ENCODE measurements around the gene WNT5B.

The WNT5B gene

DNA sequence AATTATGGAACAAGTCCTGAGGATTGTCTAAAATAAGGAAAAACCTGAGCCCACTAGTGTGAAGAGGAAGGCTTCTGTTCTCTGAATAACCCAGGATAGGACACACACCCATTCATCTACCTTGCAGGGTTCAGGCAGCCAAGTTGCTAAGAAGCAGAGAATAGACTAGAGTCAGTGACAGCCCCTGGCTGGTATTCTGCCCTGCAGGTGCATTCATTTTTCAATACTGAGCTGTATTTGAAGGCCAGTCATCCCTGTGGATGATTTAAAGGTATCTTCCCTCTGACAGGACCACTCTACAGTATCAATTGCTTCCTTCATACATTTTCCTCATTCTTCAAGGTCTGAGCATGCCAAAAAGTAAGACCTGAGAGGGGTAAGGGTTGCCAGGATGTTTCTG lies 22.9 kb downstream of the WNT5B start:
- no peak for DNase-seq (ENCODE audit: low spot score)

DNA sequence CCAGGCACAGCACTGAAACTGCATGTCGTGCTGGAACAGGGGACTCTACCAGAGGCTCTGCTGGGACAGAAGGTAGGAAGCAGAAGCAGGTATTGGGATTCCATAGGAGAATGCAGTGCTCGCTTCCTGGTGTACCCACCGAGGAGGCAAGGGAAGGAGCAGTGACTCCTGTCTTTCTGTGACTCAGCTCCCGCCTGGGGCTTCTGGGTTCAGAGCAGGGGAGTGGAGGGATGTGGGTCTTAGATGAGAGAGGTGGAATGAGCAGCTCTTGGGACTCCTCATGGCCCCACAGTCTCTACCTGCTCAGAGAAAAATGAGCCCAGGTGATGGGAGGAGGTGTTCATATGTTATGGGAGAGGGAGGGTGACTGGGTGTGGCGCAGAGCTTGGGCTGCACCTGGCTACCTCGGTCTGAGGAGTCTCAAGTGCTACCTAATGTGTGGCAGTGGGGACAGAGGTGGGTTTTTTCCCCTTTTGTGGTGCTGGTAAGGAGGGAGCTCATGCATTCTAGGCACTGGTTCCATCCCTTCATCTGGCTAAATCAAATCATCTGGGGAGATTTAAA lies 26.3 kb downstream of the WNT5B start:
- DNase-seq (ENCODE audit: low spot score): no peak

DNA sequence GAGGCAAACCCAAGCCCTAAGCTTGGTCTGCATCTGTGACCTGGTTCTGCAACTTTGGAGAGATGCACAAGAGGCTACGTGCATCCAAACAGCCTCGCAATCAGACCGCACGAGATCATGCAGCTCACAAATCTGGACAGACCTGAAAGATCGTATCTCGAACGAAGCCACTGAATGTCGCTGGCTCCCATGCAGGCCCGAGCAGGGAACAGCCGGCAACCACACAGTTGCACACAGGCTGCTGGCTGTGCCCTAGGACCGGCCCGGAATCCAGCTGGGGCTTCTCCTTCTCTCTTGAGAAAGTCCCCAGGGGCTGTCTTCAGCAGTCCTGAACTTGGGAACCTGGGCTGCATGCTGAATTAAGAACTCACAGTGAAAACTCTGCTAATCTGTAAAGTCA lies 27.9 kb downstream of the WNT5B start:
- DNase-seq (ENCODE audit: low spot score): no peak

DNA sequence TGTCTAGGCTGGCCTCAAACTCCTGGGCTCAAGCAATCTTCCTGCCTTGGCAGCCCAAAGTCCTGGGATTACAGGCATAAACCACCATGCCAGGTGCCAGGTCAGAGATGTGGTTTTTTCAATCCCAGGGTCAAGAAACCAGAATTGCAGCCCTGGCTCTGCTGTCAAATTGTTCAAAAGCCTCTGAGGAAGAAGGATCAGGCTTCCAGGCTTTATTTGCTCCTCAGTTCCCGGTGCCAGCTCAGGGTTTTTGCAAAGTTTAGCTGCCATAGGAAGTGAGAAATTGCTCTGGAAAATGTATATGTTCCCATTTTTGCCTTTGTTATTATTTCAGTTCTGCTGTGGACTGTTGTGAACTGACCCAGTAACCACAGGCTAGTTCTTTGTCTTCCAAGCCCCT lies 28.7 kb downstream of the WNT5B start:
- DNase-seq (ENCODE audit: low spot score): no peak

DNA sequence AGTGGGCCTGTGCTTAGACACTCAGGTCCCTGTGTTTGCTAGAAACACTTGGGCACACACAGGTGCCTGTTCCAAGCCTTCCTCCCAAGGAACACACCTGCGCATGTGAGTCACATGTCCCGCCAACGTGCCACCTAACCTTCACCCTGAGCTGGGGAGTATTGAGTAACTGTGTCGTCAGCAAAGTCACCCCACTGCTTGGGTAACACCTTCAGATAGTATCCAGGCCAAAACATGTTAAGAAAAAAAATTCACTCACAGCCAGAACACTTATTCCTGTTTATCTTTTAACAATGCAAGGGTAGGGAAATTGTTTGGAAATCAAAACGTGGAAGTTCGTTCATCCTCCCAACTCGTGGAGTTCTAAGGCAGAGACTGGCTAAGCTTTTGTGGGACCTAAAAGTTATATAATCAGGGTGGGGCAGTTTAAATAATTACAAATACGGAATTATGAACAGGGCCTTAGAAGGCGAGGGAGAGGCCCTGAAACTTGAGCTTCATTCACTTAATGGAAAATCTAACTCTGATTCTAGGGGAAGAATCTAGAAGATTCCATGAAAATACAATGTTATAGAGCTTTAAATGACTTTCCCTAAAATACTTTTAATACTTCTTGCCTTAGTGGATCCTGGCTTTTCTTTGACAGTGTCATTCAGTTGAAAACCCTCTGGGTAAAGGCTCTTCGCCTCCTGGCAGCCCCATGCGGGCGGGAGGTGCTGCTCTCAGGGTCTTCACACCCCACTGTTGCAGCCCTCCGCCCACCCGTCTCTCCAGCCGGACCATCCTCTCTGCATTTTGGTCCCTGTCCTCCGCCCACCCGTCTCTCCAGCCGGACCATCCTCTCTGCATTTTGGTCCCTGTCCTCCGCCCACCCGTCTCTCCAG lies 31.5 kb downstream of the WNT5B start:
- DNase-seq (ENCODE audit: low spot score): no peak

DNA sequence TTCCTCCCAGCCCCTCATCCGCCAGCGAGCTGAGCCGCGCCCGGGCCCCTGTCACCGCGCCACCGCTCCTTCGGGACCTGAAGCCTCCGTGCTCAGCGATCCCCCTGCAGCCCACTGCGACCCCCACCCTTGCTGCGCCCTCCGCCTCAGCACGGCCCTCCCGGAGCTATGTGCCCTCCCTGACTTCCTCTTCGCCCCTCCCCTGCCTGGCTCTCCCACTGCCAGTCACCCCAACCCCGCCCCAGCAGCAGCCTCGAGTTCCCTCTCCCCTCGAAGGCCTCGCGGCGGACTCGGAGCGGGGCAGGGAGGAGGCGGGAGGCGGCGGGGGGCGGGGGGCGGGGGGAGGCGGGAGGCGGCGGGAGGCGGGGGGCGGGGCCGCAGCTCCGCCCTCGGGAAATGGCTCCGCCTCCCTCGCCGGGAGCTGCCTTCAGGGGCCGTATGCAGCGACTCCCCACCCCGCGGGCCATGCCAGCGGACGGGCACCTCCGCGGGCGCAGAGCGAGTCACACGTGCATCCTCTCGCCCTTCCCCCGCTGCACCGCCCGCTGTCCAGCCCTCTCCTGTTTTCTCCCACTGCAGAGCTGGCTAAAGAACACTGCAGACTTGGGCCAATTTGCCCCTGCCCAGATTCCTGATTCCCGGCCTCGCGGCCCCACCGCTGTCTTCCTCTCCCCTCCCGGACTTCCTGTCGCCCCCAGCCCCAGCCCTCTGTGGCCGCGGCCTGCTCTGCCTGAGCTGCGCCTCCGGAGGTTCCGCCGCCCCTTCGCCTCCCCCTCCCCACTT lies 32.7 kb downstream of the WNT5B start:
- peak; percentile 93 for DNase-seq (ENCODE audit: low spot score)

DNA sequence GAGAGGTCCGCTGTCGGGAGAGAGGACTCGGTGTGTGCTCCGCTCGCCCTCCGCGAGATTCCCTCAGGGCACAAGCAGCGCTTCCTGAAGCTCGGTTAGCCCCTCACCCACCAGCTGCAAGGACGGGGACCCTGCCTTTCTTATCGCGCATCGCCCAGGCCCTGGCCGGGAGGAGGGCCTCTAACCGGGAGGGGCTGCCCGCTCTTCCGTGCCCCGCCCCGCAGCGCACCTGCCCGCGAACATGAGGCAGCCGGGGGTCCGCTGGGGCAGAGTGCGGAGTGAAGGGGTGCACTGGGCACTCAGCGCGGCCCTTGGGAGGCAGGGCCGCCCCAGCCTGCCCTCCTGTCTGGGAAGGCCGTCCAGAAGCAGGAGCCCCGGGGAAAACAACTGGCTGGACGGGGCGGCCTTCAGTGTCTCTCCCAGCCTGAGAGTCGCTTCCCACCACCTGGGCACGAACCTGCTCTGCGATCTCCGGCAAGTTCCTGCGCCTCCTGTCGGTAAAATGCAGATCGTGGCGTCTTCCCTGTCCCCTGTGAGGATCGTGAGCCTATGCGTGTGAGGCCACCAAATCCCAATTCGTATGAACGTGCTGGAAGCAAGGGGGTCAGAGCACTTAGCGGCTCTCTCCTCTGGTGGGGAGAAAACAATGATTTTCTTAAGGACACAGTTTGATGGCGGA lies 33.9 kb downstream of the WNT5B start:
- DNase-seq (ENCODE audit: low spot score): peak; percentile 70

DNA sequence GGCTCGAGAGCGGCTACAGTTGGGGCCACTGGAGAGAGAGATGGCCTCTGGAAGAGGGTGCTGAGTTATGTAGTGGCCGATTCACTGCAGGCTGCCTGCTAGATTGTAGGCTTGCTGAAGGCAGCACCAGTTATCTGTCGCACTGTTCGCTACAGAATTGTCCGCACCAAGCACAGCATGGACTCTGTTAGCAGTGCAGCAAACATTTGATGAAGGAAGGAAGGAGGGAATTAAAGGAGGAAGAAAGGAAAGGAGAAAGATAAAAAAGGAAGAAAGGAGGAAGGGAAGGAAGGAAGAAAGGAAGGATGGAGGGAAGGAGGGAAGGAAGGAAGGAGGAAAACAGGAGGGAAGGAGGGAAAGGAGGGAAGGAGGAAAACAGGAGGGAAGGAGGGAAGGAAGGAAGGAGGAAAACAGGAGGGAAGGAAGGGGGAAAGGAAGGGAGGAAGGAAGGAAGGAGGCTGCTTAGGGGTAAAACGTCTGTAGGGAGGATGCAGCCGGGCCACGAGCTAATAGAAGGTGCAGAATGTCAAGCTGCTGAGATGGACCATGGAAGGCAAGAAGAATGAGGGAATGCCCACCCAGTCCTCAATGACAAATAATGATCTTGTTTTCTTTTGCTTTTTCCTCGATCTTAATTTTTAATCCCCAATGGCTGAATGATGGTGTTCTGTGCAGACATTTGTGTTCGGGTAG lies 34.6 kb downstream of the WNT5B start:
- DNase-seq (ENCODE audit: low spot score): no peak

DNA sequence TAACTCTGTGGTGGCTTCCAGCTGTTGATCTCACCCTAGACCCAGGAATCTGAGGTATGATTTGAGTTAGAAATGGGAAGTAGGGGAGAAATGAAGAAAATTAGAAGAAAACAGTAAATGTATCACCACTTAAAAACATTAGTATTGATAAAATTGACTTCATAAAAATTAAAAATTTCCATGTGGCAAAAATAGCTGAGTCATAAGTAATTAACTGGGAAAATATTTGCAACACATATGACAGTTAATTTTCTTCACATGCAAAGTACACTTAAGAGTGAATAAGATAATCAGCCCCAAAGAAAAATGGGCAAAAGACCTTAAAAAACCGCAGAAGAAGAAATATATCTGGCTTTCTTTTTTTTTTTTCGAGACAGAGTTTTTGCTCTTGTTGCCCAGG lies 36.3 kb downstream of the WNT5B start:
- no peak for DNase-seq (ENCODE audit: low spot score)

DNA sequence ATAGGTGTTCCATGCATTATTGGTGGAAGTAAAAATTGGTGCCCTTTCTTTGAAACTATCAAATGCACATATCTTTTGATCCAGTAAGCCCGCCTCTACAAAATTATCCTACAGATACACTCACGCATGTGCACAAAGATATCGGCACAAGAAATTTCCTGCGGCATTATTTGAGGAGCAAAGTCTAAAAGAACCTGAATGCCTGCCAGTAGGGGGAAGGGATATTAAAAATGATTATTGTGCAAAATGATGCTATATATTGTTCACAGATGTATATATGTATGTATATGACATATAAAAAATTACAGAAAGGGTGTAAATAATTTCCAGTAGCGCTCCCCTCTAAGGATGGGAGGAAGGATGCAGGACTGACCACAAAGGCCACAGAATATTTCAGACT lies 37.2 kb downstream of the WNT5B start:
- DNase-seq (ENCODE audit: low spot score): no peak

DNA sequence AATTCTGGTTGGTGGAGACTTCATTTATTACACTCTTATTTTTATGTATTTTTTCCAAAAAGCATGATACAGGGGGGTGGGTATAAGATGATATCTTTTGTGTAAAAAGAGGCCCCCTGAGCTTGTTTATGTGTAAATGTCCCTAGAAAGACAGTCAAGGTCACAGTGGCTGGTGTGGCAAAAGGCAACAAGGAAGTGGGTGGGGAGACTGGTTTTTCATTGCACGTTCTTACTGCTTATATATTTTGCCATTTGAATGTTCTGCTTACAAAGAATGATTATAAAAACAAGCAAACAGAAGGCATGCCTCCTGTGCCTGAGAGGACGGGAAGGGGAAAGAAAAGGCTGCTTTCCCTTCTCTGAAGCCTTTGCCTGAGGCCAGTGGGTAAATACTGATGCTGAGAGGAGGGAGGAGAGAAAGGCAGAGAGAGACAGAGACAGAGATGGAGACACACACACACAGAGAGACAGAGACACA lies 37.7 kb downstream of the WNT5B start:
- no peak for DNase-seq (ENCODE audit: low spot score)

DNA sequence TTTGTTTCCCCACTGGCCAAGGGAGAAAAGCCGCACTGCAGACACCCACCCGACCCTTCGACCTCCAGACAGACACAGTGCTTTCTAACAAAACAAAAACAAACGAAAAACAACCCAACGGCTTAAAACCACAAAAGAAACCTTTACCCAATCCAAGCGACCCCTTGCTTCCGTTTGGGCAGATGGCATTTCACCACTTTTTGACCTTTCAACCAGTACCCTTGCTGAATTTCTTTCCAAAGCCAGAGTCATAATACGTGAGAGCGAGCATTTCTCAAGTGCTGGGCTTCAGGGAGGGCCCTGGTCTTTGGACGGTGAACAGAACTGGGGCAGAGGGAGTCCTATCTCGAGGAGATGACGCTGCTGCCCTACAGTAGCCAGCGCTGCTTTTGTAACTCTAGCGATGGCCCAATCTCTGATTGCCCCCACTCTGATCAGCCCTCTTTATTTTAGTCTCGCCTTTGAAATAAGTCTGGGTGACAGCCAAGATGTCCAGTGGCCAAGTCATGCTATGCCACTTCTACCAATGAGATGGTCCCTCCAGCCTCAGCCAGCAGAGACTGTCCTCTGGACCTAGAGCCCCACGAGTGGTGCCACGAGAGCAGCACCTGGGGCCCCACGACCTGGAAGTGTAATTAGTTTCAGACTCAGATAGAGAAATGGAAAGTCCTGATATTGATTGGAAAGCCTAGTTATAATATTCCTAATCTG lies 40.0 kb downstream of the WNT5B start:
- no peak for DNase-seq (ENCODE audit: low spot score)

DNA sequence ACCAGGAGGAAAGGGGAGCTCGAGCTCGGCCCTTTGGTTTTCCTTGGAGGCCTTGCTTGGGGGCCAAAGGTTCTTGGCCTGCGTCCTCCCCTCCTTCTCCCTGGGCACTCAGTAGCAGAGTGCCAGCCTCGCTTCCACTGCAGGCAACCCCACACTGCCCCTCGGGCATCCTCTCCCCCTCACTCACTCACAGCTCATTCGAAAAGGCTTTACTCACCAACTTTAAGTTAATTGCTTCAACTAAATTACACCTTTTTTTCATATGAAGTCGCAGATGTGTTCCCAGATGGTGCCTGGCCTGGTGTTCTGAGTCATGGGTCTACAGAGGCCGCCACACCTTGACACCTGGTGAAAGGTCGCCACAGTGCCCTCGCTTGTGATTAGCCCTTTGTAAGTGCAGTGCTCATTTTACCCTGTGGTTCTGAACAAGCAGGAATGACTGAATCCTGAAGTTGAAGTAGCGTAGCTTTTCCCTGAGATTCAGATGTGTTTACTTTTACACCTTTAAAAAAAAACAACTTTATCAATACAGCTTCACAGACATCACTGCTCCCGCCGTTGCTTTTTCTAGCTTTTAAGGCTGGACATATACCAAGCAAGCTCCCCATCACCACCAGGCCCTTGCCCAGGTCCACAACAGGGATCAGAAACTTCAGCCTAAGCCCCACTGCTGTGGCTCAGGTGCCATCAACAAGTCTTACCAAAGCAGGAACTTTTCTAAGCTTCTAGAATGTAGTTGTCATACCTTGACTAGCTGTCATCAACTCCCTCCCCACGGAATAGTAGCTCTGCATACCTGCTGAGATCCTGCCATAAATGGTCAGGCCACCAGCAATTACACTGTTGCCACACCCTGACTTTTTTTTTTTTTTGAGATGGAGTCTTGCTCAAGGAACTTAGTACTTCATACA lies 41.6 kb downstream of the WNT5B start:
- DNase-seq (ENCODE audit: low spot score): no peak

DNA sequence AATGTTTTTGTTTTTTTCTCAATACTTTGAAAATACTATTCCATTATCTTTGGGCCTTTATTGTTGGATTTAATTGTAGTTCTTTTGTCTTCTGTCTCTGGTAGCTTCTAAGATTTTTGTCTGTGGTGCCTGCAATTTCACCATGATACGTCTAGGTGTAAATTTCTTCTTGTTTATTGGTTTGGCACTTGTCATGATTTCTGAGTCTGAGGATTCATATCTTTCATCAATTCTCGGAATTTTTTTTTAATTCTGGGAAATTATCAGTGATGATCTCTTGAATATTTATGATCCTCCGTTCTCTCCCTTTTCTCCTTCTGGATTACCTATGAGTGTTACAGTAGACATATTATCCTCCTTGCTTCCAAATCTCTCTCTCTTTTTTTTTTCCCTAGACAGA lies 47.0 kb downstream of the WNT5B start:
- DNase-seq (ENCODE audit: low spot score): no peak

DNA sequence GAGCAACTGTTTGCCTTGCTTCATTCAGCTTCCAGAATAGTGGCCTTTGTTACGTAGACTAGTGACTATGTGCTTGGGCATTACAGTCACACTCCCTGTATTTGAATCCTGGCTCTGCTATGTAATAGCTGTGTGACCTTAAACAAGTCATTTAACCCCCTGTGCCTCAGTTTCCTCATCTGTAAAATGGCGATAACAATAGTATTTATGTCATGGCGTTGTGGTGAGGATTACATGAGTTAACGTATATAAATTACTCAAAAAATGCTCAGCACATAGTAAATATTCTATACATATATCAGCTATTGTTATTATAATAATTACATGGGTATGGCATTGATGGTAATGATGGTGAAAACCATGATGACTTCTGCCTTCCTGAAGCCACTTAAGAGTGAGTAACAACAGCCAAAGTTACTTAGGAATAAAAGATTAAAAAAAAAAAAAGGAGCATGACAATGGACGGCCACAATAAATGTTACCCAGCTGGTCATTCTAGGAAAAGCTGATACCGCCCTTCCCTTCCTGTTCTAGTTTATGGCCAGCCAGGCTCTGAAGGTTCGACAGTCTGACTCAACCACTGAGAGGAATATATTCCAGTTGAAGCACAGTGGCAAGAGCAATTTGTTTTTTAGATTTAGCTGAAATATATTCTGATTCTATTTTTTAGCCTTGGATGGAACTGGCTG lies 51.9 kb downstream of the WNT5B start:
- DNase-seq (ENCODE audit: low spot score): no peak

DNA sequence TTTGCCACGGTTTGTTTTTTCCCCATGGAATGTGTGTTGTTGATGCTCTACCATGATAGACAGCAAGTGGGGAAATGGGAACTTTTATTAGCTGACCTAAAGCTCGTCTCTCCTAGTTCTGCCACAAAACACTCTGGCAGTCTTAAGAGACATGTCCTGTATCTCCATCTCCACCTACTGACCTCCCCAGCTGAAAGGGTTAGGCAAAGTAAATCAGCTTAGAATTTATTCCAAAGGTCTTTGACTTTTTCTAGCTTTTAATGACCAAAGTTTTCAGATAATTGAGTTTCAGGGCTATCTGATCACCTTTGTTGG lies 52.4 kb downstream of the WNT5B start:
- no peak for DNase-seq (ENCODE audit: low spot score)

DNA sequence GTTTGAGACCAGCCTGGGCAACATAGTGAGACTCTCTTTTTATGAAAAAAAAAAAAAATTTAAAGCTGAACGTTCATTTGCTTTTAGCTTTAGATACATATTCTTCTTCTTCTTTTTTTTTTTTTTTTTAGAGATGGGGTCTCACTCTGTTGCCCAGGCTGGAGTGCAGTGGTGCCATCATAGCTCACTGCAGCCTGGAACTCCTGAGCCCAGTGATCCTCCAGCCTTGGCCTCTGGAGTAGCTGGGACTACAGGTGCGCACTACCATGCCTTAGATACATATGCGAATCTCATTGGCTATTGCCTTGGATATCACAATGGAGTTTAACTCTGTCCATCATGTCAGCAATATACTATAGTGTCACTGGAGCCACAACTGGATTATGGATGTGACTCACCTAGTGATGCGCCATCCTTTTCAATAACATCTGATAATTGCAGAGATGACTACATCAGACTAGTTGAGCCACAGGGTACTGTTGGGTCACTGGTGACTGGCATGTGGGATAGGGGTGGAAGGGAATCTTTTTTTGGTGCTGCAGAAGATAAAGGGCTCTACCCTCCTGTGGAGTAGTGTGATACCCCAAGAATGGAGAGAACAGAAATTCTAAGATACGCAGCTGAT lies 59.2 kb downstream of the WNT5B start:
- DNase-seq (ENCODE audit: low spot score): no peak

DNA sequence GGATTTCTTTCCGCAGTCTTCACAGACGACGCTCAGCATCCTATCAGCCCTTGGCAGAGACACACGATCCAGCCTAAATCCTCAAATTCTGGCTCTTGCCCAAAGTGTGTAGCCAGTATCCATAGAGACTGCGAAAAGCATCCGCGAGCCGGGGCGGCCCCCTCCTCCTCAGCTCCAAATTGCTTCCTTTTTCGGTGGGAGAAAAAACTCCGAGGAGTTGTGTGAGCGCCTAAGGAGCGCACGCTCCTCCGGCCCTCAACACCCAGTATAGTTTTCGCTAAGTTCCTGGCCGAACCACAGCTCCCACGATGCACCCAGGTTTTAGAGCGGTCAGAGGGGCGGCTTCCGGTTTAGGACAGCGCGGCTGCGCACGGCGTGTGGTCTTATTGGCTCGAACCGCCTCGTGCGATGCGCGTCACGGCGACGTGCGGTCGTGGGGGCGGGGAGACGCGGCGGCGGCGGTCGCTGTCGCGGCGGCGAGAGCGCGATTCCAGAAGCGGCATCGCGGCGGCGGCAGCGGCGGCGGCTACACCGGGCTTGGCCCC lies 61.6 kb downstream of the WNT5B start, which contains the start of gene ADIPOR2:
ADIPOR2 (plus strand) TSS at position 493 of the 545 bp plus-strand sequence. CDS start 63,274 bp downstream, outside the sequence.
- DNase-seq (ENCODE audit: low spot score): peak; percentile 96

Data from left forelimb (tissue), 1 donor.